ENCODE results near the gene ENTREP3. TPM values are rescaled to one million over a fixed set of nuclear protein-coding genes. Genes with fewer than 3 reads are reported as not detected.

The ENTREP3 gene
- polyA plus RNA-seq, 1 donor (not counting 4 experiments of a cell fraction or from before 2014, with no cell fraction given) = 8.8 TPM

- H3K27ac ChIP-seq (ENCODE audit: control insufficient read depth, insufficient read depth, low read length) = no peak overlapping the region
- no peaks in the 10 kb centered on the region for H3K9me1 ChIP-seq (ENCODE audit: control insufficient read depth, extremely low read depth, insufficient read depth, low read length)
- no peak overlapping the region for H3K4me3 ChIP-seq (ENCODE audit: control insufficient read depth in 2 of 3, extremely low read depth in 1 of 3, insufficient read depth in 2 of 3, low read depth in 1 of 3, low read length in 3 of 3)
- no peaks in the 10 kb centered on the region for H3K27me3 ChIP-seq (ENCODE audit: control insufficient read depth, extremely low read depth, insufficient read depth, low read length)
- no peaks in the 10 kb centered on the region for H3K79me2 ChIP-seq (ENCODE audit: control insufficient read depth, insufficient read depth, low read length)
- H3K4me1 ChIP-seq (ENCODE audit: control insufficient read depth, extremely low read depth, insufficient read depth, low read length) = no peaks in the 10 kb centered on the region
- DNase-seq (ENCODE audit: low read depth, low spot score) = no peak
- no peak for FAIRE-seq
- no peak overlapping the region for H3K4me2 ChIP-seq (ENCODE audit: control insufficient read depth, extremely low read depth, insufficient read depth, low read depth, low read length)
- no peaks in the 10 kb centered on the region for H3K9me3 ChIP-seq (ENCODE audit: control insufficient read depth, low read depth, low read length)
- no peak overlapping the region for H3K9ac ChIP-seq (ENCODE audit: control insufficient read depth, extremely low read depth, insufficient read depth, low read length)
- TF ChIP-seq, protein P1, sequence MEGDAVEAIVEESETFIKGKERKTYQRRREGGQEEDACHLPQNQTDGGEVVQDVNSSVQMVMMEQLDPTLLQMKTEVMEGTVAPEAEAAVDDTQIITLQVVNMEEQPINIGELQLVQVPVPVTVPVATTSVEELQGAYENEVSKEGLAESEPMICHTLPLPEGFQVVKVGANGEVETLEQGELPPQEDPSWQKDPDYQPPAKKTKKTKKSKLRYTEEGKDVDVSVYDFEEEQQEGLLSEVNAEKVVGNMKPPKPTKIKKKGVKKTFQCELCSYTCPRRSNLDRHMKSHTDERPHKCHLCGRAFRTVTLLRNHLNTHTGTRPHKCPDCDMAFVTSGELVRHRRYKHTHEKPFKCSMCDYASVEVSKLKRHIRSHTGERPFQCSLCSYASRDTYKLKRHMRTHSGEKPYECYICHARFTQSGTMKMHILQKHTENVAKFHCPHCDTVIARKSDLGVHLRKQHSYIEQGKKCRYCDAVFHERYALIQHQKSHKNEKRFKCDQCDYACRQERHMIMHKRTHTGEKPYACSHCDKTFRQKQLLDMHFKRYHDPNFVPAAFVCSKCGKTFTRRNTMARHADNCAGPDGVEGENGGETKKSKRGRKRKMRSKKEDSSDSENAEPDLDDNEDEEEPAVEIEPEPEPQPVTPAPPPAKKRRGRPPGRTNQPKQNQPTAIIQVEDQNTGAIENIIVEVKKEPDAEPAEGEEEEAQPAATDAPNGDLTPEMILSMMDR (optimal IDR thresholded peaks at IDR 0.05 in 1 of 3, IDR thresholded peaks at IDR 0.05 in 1 of 3, conservative IDR thresholded peaks at IDR 0.05 in 1 of 3; ENCODE audit: extremely low read depth in 1 of 3, insufficient read depth in 2 of 3, low read length in 3 of 3) = no peak
- TF ChIP-seq EZH2 (IDR thresholded peaks at IDR 0.05; ENCODE audit: low read length) = no peak
- H3K36me3 ChIP-seq (ENCODE audit: control insufficient read depth in 2 of 2, extremely low read depth in 1 of 2, insufficient read depth in 2 of 2, low read length in 2 of 2) = no peaks in the 10 kb centered on the region
- no peaks in the 10 kb centered on the region for H4K20me1 ChIP-seq (ENCODE audit: control insufficient read depth, extremely low read depth, insufficient read depth, low read length)
- dilution Hi-C loops (cut with MboI; ENCODE audit: extremely low pct_ligation_motif_present, low sequenced_read_pairs) = no loop called here
- H2AFZ ChIP-seq (ENCODE audit: control insufficient read depth, low read length) = no peak overlapping the region
These were observed 29.2 kb upstream of the ENTREP3 start for GRCh38 chr1:155284476-155284875.

GRCh38 chr1:155282488-155283091 lies 27.3 kb upstream of the ENTREP3 start:
- Histone ChIP-seq H3K9me1 (ENCODE audit: control insufficient read depth, extremely low read depth, insufficient read depth, low read length) (no peaks in the 10 kb centered on the region), H3K79me2 (ENCODE audit: control insufficient read depth, insufficient read depth, low read length) (no peaks in the 10 kb centered on the region), H3K27me3 (ENCODE audit: control insufficient read depth, extremely low read depth, insufficient read depth, low read length) (no peaks in the 10 kb centered on the region), H3K4me2 (ENCODE audit: control insufficient read depth, extremely low read depth, insufficient read depth, low read depth, low read length) (no peak overlapping the region), H3K4me1 (ENCODE audit: control insufficient read depth, extremely low read depth, insufficient read depth, low read length) (peaks cover 9% of the 10 kb centered on the region), H4K20me1 (ENCODE audit: control insufficient read depth, extremely low read depth, insufficient read depth, low read length) (no peaks in the 10 kb centered on the region), H3K9ac (ENCODE audit: control insufficient read depth, extremely low read depth, insufficient read depth, low read length) (no peak overlapping the region), H3K4me3 (ENCODE audit: control insufficient read depth in 2 of 3, extremely low read depth in 1 of 3, insufficient read depth in 2 of 3, low read depth in 1 of 3, low read length in 3 of 3) (no peak overlapping the region), H3K27ac (ENCODE audit: control insufficient read depth, insufficient read depth, low read length) (no peak overlapping the region), H2AFZ (ENCODE audit: control insufficient read depth, low read length) (no peak overlapping the region), H3K36me3 (ENCODE audit: control insufficient read depth in 2 of 2, extremely low read depth in 1 of 2, insufficient read depth in 2 of 2, low read length in 2 of 2) (no peaks in the 10 kb centered on the region), H3K9me3 (ENCODE audit: control insufficient read depth, low read depth, low read length) (no peaks in the 10 kb centered on the region)
- dilution Hi-C loops (cut with MboI; ENCODE audit: extremely low pct_ligation_motif_present, low sequenced_read_pairs) = no loop called here
- TF ChIP-seq, protein P1 (optimal IDR thresholded peaks at IDR 0.05 in 1 of 3, IDR thresholded peaks at IDR 0.05 in 1 of 3, conservative IDR thresholded peaks at IDR 0.05 in 1 of 3; ENCODE audit: extremely low read depth in 1 of 3, insufficient read depth in 2 of 3, low read length in 3 of 3) = no peak
- no peak for TF ChIP-seq EZH2 (IDR thresholded peaks at IDR 0.05; ENCODE audit: low read length)
- DNase-seq (ENCODE audit: low read depth, low spot score) (no peak), FAIRE-seq (no peak)
